COR-L47 (cell line): ENCODE measurements around the gene ZMAT5.
A peak's percentile ranks its signal among the peaks of the same experiment; 100 is the strongest.

Experiments
- DNase-seq: peaks from one replicate; lab custom pipeline; 2025; lab: John Stamatoyannopoulos, UW

The ZMAT5 gene

DNA sequence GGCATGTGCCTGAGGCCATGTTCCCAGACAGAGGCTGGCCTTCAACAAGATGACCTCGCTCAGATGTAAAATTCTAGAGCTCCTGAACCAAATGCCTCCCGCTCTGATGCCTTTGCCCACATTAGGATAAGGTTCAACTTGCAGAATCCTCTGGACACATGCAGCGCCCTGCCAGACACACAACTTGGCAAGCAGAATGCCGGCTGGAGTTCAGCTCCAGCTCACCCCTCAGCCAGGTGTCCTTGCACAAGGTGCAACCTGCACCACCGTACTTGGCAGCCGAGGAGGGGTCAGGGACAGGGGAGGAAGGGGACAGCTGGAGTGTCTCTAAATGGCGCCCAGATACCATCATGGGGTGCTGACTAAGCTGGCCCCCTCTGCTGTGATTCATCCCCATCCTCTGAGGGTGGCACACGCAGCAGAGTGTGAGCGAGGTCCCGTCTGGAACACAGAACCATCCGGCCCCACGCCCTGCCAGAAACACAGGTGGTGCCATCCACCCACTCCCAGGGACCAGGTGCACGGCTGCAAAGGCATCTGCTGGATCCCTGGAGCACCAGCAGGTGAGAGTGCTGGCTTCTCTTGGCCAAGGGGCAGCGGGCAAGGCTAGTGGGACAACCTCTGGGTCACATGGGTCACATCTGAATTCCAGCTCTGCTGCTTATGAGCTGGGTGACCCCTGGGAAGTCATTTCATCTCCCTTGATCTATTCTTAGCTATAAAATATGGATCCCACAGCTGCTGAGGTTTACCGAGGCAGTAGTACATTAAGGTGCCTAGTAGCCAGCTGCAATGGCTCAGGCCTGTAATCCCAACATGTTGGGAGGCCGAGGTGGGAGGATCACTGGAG lies 12.8 kb downstream of the ZMAT5 start:
- no peak for DNase-seq

DNA sequence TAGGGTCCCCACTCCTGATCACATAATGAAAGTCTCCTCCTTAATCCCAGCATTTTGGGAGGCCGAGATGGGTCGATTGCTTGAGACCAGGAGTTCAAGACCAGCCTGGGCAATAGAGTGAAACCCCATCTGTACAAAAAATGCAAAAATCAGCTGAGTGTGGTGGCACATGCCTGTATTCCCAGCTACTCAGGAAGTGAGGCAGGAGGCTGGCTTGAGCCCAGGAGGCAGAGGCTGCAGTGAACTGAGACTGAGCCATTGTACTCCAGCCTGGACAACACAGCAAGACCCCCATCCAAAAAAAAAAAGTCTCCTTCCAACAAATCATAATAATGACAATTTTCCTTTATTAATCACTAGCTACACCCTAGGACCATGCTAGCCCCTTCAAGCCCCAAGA lies 15.1 kb downstream of the ZMAT5 start:
- DNase-seq: no peak

DNA sequence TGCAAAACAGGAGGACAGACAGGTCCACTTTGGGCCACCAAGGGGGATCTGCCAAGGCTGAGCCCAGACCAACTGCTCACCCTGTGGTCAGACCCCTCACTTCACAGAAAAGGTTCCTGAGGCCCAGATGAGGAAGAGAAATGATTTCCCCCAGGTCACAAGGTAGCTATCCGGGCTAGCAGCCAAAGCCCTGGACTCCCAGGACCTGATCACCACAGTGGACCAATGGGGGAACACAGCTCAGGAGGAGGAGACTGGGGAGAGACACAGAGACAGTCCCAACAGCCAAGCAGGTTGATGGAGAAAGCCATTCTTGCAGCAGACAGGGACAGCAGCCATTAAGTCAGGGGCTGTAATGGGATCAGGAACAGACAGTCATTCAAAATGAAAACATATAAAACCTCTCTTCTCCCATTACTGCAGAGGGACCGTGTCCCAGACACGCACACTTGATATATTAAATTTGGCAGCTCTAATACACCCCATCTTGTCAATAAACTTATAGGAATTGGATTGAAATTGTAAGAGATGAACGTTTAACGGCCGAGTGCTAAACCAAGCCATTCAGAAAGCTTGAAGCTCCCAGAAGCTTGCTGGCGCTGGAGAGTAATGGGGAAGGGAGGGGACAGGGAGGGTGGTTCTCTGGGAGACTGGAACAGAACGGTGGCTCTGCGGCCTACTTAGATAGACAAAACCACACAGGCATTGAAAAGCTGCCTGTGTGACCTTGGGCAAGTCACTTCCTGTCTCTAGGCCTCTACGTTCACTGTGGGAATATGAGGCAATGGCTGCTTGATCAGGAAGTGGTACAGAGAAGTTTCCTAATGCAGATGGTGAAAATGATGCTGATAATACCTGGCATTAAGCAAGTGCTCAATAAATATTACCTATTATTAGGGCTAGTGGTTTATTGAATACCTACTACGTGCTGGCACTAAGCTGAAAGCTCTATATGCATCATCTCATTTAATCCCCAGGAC lies 16.0 kb downstream of the ZMAT5 start:
- no peak for DNase-seq

DNA sequence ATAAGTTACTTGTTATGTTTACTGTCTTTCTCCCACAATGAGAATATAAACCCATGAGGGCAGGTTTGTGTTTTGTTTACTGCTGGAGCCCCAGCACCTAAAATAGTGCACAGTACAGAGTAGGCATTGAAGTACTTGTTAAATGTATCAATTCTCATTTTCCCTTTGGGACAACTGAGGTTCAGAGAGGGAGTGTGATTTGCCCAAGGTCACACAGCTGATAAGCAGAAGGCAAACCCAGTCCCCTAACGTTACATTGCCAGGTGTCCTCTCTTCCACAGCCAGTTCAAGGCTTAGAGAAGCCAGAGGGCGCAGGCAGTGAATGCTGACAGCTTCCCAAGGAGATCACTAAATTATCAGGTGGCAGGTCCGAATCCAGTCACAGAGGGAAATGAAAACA lies 16.8 kb downstream of the ZMAT5 start:
- no peak for DNase-seq

DNA sequence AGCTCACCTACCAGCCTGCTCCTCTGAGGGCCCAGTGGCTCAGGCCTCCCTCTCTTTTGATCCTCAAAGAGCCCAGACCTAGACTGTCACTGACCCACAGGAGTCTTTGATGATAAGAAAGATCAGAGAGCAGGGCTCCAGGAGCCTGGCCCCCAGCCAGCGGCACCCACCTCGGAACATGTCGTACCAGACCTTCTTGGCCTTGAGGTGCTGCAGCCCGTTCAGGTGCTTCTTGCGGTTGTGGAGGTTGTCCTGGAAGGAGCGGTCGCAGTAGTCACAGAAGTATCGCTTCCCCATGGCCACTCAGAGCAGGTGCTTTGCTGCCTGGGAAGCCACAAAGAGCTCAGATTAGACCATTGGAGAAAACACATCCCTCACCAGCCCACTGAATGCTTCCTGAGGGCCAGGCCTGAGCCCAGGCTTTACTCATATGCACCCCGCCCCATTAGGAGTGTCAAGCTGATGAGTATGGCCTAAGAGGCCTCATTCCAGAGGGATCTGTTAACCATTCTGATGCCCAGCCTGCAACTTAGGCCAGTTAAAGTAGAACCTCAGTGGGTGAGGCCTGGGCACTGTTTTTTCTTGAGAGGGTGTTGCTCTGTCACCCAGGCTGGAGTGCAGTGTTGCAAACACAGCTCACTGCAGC lies 18.4 kb downstream of the ZMAT5 start:
- no peak for DNase-seq

DNA sequence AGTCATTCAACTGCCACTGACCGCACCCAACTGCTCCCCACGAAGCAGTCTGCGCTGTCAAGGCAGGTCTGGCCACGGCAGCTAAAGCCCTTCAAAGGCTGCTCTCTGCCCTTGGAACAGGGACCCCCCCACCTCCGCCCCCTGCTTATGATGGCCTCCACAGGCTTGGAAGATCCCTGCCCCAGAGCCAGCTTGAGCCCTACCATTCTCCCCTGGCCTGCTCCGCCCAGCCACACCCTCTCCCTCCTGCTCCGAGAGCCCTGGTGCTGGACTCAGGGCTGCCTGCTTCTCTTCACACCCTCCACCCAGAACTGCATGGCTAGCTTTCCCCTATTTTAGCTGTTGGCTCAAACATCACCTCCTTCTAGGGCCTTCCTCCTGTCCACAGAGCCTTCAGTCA lies 19.0 kb downstream of the ZMAT5 start:
- DNase-seq: no peak

DNA sequence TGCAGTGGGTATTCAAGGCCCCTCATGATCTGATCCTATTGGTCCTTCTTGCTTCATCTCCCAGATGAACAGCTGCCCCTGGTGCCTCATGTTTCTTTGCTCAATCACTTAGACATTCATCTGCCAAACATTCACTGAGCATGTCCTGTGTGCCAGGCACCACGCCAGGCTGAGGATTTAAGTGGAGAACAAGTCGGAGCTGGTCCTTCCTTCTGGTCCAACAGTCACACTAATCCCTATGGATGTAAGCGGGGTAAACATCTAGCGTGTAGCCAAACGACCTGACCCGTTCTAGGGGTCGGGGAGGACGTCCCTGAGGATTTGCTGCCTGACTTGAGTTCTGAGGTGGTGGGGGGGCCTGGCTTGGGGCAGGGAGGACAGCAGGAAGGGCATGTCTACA lies 21.9 kb downstream of the ZMAT5 start:
- DNase-seq: no peak

DNA sequence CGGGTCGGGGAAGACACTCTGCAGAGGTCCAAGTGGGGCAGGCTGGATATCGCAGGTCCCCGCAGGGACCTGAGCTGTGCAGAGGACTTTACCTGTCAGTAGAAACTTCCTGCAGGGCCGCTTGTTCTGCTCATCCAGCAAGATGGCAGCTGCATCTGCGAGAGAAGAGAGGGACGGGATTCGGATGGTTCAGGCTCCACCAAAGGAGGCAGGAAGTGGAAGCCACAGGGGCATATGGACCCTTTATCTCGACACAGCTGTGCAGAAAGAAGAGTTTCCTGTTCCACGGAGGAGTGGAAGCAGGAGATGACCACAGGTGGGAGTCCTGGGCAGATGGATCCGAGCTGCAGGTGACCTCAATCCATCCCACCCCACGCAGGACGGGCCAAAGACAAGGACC lies 24.5 kb downstream of the ZMAT5 start:
- DNase-seq: no peak

DNA sequence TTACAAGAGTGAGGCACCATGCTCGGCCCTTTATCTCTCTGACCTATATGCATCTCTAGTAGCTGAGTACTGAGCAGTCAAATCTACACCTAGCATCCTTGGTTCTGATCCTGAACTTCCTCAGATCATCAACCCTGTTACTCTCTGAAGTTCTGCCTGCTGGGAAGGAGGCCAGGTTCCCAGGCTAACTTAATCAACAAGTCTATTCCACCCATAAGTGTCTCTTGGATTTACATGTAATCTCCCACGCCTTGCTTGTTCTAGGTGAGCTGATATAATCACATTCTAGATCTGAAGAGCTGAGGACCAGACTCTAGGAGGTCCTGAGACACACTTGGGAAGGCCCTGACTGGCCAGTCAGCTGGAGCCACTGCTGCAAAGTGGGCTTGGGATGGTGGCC lies 24.9 kb downstream of the ZMAT5 start:
- no peak for DNase-seq

DNA sequence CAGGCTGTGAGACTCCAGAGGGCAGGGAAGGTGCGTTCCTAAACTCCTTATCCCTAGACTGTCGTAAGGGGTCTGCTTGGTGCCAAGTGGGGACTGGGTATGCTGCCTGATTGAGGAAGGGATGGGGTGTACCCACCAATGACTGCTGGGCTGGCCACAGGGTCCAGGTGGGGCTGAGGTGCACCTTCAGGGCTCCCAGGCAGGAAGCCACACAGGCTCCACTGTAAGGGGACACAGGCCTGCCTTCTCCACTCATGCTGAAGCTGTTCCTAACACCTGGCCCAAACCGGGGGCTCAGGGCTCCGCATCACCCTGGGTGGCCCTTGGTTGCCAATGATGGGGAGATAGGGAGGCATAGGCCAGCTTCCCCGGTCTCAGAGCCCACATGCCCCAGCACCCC lies 26.6 kb downstream of the ZMAT5 start:
- DNase-seq: no peak

DNA sequence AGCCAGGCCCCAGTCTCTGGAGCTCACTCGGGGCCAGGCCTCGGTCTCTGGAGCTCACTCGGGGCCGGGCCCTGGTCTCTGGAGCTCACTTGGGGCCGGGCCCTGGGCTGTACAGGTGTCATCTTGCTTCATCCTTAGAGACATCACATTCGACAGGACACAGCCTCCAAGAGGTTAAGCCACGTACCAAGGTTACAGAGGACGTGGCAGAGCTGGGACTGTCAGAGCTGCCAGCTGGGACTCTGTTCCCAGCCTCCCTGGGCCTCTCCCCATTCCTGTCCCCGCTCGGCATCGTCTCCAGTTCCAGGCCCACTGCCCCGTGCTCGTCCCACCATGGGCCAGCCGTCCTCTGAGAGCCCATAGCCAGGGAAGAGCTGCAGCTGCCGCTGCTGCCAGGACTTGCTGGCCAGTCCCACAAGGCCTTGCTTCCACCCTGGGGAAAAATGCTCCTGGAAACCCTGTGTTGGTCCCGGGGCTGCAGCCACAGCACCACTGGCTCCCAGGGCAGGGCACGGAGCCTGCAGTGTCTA lies 27.4 kb downstream of the ZMAT5 start:
- no peak for DNase-seq

DNA sequence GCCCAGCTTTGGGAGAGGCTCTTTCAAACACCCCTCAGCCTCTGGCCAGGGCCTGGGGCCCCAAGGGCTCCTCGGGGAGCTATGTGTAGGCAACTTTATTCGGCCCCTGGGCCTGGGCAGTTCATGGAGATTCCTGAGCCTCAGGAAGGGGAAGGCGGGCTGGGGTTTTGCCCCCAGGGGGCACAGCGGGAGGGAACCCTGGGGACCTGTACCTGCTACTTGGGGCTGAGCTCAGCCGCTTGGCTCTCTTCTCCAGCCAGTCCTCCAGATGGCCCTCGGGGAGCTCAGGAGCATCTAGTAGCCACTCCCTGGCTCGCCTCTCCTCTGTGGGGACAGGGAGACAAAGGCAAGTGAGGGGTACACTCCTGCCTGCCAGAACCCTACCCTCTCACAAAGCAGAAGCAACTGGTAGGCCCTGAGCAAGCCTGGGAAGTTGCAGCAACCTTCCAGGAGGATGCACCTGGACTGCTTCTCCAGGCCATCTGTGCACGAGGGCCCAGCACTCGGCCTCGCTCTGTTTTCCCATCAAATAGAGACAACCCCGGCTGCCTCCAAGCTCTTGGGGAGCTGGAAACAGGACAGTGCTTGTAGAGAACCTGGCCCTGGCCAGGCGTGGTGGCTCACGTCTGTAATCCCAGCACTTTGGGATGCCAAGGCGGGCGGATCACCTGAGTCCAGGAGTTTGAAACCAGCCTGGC lies 28.5 kb downstream of the ZMAT5 start:
- no peak for DNase-seq

DNA sequence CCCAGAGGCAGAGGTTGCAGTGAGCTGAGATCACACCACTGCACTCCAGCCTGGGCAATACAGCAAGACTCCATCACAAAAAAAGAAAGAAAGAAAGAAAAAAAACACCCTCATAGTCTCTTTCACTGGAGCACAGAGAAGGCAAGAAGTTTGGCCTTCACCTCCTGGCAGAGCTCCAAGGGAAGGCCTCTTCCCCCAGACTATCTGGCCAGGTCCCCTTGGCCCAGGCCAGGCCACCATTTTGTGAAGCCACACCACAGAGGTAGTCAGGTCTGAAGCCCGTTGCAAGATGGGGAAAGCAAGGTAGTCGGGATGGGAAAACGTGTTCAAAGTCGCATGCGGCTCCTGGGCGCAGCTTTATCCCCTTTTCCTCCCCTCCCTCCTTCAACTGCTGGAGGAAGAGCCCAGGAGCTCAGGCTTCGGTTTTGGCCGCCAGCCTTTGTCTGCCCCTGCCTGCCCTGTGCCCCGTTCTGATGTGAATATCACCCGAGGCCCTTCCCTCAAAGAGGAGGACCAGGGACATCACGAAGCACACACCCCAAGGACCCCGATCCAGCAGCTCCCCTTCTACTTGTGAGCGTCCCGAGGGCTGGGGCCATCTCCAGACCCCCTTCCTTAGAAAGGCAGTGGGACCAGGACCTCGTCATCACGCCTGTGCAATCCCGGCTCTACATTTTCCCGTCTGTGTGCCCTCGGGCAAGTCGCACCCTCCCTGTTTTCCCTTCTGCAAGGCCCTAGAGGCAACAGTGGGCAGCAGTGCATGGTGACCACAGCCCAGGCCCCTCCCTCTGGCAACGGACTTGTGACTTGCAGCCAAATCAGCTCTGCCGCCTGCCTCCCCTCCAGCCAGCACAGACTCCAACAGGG lies 29.3 kb downstream of the ZMAT5 start:
- no peak for DNase-seq

DNA sequence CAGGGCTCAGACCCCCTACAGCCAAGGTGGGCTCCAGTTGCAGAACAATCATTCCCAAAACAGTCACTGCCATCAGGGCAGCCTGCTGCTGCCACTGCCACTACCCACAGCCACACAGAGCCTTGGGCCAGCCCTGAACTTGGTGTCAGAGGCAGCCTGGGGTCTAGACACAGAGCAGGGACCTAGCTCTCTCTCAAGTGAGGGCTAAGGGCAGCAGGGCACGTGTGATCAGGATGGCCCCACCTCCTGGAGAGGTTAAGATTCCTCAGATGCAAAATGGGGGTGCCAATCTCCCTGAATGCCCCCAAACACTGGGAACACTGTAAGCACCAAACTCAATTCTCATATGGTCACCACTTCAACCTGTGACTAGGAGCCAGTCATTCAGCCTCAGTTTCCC lies 31.4 kb downstream of the ZMAT5 start:
- DNase-seq: no peak

DNA sequence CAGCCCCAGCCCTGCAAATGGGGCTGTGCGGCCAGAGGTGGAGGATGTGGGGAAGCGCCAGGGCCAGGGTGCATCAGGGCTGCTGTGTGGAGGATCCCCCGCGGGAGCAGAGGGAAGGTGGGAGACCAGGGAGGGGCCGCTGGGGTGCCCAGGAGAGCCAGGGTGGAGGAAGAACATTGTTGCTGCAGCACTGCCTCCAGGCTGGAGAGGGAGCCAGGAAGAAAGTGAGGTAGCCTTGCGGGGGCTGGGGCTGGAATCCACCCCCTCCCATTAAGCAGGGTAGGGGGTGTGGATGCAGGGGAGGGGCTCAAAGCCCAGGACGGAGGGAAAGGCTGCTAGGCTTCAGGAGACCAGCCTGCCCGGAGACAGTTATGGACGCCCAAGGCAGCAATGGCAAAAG lies 32.0 kb downstream of the ZMAT5 start:
- DNase-seq: no peak

DNA sequence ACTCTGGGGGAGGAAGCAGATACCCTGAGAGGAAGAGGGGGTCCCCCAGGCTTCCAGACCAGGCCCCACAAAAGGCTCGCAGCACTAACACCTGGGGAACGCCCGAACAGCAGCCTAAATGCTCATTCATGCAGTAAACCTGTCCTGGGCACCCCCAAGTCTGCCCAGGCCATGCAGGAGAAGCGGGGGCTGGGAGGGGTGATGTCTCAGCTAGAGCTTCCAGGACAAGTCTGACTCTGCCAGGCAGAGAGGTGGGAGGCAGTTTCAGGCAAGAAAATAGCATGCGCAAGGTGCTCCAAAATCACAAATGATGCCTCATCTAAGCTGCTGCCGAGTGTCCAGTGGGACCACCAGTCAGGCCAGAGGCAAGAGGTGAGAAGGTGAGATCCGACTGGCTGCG lies 32.4 kb downstream of the ZMAT5 start:
- no peak for DNase-seq

DNA sequence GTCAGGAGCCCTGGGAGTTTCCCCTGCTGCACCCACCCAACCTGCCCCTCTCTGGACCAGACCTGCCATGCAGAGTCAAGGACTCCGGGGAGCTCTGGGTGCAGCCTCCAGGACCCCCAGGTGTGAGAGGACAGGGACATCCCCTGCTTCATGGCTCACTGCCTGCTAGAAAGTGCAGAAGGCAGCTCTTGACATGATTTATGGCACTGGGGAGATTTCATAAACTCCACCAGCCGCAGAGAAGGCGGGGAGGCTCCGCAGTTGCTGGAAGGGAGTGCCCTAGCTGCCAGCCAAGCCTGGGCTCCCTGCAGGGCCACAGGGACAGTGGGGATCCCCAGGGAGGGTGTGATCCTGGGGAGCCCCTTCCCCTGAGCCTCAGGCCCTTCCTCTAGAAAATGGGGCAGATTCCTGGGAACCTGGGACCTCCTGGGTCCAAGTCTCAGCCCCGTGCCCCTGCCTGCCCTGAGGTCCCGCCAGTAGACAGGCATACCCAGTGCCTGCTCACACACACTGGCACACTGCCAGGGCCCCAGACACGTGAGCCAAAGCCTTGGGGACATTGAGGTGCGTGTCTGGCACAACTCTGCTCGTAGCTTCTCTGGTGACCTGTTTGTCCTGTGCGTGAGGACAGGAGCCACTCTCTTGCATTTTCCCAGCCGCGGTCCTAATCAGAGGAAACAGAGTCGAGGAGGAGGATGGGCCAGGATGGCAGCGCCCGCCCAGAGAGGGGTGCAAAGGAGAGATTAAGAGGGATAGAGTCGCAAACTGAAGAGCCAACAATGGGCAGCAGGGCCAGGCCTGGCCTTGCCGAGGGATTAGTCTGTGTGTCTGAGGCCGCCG lies 33.2 kb downstream of the ZMAT5 start:
- peak; percentile 82 for DNase-seq

DNA sequence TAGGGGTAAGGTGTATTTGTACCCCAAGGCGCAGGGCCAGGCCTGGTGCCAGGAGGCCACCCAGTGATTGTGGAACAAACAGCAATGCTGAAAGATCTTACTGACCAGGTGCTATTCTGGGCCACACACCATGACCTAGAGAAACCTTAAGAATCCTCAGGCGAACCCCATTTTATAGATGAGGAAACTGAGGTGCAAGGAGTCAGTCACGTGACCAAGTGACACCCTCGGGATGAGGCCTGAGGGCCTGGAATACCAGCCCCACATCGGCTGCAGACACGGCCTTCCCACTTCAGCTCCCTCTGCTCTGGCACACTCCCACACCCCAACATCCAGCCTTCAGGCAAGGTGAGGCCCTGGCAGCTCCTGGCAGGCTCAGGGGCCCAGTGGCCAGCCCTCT lies 33.9 kb downstream of the ZMAT5 start:
- no peak for DNase-seq

DNA sequence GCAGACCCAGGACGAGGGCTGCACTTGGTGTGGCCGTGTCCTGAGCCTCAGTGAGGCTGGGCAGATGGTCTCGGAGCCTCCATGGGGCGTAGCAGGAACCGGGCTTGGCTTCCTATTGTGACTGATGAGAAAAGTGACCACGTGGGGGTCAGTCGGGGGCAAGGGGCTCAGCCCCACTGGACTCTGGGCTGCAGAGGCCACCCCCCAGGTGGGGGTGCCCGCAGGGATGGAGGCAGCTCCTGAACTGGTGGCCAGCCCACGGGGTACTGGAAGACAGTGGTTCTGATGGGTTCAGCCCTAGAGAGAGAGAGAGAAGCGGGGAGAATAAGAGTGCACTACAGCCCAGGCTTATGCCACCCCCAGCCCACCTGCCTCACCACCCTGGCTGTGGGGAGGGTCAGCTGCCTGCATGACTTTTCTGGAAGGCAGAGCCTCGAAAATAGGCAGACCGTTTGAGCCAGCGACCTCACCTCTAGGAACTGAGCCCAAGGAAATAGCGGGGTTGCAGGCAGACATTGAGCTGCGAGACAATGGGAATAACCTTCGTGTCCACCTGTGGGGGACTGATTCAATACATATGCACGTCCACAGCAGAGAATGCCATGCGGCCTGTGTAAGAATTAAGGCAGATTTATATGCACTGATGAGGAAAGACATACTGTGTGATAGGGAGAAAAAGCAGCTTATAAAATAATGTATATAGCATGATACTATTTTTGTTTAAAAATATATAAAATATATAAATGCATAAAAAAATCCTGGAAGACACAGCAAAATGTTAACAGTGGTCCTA lies 35.6 kb downstream of the ZMAT5 start:
- no peak for DNase-seq
